HG03432 (cell line): Measurements from ENCODE around the gene TOP3B.
A peak's percentile ranks its signal among the peaks of the same experiment; 100 is the strongest.

Experiments used
- ATAC-seq: cut with Tn5 transposase; IDR thresholded peaks from one replicate; pipeline ENCODE4 v1.9.1; 2021; ENCODE audit warnings: mild to moderate bottlenecking, moderate library complexity; ENCODE audit not compliant: unreplicated experiment

Gene TOP3B, protein sequence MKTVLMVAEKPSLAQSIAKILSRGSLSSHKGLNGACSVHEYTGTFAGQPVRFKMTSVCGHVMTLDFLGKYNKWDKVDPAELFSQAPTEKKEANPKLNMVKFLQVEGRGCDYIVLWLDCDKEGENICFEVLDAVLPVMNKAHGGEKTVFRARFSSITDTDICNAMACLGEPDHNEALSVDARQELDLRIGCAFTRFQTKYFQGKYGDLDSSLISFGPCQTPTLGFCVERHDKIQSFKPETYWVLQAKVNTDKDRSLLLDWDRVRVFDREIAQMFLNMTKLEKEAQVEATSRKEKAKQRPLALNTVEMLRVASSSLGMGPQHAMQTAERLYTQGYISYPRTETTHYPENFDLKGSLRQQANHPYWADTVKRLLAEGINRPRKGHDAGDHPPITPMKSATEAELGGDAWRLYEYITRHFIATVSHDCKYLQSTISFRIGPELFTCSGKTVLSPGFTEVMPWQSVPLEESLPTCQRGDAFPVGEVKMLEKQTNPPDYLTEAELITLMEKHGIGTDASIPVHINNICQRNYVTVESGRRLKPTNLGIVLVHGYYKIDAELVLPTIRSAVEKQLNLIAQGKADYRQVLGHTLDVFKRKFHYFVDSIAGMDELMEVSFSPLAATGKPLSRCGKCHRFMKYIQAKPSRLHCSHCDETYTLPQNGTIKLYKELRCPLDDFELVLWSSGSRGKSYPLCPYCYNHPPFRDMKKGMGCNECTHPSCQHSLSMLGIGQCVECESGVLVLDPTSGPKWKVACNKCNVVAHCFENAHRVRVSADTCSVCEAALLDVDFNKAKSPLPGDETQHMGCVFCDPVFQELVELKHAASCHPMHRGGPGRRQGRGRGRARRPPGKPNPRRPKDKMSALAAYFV

DNA sequence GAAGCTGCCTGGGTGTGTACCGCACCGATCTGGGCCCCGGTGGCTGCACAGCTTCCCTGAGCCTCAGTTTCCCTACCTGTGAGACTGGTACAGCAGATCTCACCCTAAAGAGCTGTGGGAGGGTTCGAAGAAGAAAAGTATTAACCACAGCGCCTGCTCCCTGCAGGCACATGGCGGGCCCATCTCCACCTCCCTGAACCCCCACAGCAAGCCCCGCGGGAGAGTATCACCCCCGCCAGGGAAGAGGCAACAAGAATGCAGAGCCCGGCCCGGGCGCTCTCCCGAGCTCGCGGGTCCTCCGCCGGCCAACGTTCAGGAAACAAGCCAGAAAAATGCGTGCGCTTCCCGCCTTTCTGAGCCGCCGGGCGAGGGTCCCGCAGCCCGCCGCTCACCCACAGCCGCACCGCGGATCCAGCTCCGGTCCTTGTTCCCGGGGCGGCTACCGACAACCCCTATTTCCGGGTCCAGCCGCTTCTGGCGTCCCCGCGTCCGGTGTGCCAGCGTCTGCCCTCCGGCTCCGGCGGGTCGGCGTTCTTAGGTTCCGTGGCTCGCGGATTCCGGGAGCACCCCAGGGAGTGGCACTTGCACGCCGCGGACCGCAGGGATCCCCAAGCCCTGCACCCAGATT, at the start of gene TOP3B:
TOP3B (minus strand) TSS at position 450 of the 628 bp plus-strand sequence. CDS start 7,078 bp downstream, outside the sequence.
- no peak for ATAC-seq

DNA sequence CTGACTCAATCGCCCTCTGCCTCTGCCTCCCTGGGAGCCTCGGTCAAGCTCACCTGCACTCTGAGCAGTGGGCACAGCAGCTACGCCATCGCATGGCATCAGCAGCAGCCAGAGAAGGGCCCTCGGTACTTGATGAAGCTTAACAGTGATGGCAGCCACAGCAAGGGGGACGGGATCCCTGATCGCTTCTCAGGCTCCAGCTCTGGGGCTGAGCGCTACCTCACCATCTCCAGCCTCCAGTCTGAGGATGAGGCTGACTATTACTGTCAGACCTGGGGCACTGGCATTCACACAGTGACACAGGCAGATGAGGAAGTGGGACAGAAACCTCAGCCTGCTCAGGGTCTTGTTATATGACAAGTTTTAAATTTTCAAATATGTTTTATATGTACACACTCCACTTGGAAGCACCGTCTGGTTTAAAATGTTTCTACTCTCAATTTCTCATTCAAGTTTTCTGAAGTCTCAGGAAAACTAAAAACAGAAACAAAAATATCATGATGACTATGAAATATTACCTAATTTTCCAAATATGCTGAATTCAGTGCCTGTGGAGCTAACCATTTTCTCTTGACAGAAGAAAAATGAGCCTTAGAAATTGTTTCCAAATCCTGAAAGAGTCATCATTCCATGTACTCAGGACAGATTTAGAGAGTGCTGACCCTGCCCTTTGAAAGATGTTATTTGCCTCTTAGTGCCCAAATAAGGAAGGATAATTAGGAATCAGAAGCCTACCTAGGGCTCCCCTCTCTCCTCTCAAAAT, 48.8 kb upstream of the TOP3B start:
- ATAC-seq, result peak; percentile 40

DNA sequence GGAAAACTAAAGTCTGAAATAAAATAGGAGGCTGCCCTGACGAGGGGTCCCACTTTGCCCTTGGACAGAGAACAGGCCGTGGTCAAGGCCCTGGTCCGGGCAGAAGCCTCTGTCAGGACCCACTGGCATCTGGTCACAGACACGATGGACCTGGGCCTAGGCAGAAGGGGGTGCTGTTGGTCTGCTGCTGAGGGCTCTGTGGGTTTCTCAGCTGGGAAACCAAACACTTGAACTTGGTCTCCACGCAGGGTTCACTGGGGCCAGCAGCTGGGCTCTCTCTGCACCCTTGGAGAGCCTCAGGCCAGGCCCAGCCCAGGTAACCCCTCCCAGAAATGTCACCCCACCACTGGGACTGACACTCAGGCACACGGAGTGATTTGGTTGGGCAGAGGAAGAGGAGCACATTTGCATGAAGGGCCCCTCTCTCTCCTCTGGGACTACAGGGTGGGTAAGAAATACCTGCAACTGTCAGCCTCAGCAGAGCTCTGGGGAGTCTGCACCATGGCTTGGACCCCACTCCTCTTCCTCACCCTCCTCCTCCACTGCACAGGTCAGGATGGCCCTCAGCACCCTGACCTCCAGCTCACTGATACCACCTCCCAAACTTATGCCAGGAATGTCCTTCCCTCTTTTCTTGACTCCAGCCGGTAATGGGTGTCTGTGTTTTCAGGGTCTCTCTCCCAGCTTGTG, 48.1 kb upstream of the TOP3B start:
- ATAC-seq, result peak; percentile 58

DNA sequence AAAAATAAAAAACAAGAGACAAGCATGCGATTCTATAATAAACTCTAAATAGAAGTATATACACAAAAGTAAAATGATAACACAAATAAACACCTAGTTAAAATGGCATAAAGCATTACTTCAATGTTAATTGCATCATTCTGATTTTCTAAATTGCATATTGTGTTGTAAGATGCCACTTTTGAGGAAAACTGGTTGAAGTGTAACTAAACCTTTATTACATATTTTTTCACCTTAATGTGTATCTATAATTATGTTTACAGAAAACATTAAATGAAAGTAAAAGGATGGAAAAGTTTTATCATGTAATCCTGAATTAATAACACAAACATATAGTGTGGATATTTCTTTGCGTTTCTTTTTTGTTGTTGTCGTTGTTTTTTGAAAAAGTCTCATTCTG, 45.4 kb upstream of the TOP3B start:
- no peak for ATAC-seq

DNA sequence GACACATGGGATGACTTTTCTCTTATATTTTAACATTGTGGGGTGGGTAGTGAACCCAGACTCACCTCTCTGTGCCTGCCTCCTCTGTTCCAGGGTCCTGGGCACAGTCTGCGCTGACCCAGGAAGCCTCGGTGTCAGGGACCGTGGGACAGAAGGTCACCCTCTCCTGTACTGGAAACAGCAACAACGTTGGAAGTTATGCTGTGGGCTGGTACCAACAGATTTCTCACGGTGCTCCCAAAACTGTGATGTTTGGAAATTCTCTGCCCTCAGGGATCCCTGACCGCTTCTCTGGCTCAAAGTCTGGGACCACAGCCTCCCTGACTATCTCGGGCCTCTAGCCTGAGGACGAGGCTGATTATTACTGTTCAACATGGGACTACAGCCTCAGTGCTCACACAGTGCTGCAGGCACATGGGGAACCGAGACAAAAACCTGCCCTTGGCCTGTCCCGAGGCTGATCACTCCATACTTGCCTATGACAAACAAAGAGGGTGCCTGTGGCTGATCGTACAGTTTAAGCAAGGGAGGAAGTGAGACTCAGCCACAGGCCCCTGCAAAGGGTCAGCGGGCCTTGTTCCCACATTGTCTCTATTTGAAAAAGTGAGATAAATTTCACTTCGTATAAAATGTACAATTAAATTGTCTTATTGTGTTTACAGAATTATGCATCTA, 43.7 kb upstream of the TOP3B start:
- ATAC-seq, result no peak

DNA sequence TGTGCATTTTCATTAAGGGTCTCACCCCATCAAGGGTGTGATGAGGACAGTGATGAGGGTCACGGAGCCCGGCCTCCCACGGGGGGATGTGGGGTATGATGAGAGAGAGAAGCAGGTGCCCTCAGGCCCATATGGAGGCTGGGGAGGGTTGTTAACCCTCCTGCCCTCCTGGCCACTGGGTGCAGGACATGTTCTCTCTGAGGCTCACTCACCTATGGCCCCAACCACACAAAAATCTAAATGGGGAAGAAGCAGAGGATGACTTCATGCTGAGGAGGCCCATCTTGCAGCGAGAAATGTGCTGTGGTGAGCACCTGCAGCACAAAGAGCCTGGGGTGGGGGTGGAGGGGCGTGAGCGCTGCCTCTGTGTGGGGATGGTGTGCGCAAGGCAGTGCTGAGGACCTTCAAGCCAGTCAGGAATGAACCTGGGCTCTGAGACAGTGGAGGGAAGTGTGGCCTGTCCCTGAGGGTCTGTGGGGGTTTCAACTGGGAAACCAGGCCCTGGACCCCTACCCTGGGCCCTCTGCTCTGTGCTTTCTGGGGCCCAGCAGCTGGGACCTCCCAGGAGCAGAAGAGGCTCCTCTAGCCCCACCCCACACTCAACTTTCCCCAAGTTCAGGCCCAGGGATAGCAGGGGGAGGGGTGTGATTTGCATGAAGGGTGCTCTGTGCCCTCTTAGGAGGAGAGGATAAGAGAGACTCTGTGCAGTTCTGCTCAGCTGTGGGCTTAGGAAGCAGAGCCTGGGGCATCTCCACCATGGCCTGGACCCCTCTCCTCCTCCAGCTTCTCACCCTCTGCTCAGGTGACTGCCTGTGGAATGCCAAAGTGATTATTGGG, 43.0 kb upstream of the TOP3B start:
- ATAC-seq, result no peak

DNA sequence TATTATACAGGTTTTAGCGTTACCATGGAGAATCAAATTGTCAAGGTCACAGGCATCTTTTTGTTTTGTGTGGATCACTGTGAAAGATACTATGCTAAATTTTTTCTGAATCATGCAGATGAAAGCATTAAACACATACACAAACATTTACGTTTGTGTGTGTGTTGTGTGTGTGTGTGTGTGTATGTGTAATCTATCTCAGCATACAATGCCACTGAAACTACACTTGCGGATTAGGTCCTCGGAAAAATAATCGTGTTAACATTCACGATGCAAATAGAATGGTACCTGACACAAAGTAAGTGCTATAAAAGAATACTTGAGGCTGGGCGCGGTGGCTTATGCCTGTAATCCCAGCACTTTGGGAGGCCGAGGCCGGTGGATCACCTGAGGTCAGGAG, 41.9 kb upstream of the TOP3B start:
- ATAC-seq, result no peak

DNA sequence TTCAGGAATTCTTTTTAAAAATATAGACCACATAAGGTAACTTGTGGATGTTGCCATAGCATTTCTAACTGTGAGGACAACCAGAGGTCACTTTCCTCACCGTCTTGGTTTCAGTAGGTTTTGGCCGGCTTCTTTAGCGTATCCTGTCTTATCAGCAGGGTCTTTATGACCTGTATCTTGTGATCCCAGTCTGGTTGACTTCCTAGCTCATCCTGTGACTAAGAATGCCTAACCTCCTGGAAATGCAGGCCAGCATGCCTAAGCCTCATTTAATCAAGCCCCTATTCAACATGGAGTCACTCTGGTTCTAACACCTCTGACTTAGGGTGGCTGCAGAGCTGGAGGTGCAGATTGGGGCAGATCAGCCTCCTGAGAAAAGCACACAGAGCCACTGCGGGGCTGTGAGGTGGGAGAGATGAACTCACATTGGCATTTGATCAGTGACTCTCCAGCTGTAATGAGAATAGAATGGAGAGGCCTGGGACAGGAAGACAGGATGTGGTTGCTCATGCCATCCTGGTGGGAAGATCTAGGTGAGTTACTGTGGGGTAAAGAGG, 41.1 kb upstream of the TOP3B start:
- no peak for ATAC-seq

DNA sequence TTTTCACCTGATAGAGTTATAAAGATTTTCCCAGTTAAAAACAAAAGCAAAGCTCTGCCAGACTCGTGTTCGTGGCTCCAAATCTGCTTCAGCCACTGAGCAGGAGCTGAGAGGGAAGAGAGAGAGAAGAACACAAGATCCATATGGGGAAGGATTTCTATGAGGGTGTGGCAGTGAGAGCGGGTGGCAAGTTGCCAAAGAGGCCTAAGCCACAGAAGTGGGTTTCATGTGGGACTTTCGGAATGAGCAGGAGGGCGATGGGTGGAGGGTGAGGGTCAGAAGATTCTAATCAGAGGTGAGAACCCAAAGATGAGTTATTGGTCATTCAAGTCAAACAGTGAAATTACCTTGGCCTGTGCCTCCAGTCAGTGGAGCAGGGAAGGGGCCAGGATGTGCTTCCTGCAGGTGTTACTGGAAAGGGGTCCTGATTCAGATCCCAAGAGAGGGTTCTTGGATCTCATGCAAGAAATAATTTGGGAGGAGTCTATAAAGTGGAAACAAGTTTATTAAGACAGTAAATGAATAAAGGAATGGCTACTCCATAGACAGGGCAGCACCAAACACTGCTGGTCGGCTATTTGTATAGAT, 40.5 kb upstream of the TOP3B start:
- ATAC-seq, result no peak

DNA sequence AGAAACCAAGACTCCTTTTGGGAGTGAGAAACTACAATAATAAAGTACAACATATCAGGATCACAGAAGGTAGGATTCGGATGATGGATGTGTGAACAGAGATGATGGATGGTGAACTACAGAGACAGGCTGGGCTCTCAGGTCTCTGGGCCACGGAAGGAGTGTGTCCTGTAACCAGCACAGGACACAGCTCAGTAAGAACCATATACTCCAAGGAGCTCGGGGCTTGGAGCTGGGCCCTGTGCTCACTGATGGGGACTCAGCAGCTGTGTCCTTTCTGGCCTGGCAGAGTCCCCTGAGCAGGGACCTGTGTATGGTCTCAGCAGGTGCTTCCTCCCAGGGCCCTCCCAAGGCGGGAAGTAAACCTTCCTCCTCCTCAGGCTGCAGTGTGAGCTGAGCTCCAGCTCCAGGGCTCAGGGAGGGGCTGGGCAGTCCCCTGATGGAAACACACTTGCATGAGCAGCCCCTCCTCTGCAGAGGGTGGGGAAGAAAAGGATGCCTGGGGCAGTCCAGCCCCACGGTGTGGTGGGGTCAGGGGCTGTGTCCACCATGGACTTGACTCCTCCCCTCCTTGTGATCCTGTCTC, 39.8 kb upstream of the TOP3B start:
- ATAC-seq, result no peak

DNA sequence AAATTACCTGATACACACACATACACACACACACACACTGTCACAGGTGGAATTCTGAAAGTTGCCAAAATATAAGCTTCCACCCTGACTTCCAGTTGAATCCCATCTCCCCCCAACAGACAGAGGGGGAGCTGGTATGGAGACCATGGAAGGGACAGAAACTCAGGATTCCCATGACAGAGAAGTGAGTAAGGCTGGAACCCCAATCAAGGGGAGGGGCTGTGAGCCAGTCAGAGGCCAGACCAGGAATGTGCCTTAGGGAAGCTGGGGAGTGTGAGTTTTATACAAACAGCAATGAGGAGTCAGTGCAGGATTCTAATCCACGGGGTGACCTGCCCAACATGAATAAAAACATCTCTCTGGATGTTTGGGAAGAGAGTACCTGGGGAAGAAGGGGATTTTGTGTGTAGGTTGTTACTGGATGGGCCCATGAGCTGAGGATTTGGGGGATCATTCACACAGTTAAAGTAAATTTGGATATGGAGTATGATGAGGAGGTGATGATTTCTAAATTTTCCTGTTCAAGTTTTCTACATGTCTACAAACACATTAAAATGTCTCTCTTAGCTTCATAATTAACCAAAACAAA, 38.7 kb upstream of the TOP3B start:
- no peak for ATAC-seq

DNA sequence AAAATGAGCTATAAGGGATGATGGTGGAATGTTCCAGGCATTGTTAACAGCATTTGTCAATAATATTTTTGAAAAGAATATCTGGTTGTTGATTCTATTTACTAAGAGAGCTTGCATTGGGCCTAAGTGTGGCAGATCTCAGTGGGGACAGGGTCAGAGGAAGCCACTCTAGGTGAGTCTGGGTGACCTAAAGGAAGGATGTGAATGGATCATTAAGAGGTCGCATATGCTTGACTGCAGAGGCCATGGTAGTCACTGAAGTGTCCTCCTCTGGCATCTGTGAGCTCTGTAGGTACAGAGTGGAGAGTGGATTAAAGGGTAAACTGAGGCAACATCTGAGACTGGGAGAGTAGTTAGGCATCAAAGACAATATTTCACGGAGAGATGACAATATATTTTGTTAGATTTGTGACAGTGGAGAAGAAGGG, 37.9 kb upstream of the TOP3B start:
- ATAC-seq, result no peak

DNA sequence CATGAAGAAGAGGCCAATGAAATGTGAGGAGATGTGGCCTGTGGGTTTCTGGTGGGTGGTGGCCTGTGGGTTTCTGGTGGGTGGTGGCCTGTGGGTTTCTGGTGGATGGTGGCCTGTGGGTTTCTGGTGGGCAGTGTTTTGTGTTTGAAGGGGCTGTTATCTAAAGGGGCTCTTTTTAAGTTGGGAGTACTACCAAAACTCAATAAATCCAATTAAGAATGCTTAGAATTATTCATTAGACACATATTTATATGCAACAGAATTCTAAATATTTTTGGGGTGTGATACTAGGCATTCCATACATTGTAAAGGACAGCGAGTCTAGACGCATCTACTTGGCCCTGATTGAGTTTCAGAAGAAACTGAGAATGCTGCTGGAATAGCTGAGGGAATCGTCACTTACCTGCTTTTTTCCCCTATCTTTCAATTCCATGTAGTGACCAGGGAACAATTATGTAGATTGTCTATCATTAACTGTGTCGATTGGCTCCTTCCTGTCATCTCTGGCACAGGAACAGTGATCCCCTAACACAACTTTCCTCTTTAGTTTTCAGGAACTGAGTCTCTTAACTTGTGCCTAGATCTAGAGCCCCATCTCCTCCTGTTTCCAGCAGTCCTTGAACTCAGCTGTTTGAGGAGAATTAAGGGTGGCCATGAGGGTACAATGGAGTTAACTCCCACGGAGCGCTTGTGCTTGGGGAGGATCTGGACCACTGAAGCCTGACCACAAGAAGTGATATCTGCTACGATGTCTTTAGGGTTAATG, 37.3 kb upstream of the TOP3B start:
- ATAC-seq, result no peak

DNA sequence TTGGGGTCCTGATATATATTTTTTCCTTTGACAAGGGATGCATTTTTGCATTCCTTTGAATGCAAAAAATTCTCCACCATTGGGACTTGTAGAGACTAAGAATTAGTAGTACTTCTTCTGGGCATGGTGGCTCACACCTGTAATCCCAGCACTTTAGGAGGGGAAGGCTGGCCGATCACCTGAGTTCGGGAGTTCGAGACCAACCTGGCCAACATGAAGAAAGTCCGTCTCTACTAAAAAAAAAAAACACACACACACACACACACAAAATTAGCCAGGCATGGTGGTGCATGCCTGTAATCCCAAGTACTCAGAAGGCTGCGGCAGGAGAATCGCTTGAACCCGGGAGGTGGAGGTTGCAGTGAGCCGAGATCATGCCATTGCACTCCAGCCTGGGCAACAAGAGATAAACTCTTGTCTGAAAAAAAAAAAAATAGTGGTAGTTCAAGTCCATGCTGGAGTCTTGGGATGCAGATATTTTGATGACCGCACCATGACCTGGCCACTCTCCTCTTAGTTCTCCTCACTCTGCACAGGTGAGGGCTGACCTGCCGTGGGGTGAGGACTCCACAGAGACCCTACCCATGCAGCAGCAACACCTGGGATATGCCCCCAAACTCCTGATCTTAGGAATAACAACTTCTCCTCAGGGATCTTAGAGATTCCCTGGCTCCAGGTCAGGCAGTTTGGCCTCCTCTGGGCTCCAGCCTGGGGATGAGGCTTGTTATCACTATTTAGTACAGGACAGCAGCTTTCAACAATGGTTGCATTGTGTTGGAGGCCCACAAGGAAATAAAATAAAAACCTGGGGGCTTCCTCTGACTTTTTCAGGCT, 36.5 kb upstream of the TOP3B start:
- no peak for ATAC-seq

DNA sequence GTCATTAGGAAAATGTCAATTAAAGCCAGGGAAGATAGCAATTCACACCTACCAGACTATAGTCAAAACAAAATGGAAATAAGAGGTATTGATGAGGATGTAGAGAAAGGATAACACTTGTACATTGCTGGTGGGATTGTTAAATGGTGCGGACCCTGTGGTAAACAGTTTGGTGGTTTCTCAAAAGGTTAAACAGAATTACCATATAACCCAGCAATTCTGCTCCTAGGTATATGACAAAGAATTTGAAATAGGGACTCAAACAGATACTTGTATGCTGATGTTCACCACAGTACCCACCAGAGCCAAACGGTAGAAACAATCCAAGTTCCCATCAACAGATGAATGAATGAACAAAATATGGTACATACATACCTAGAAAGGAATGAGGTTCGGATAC, 33.0 kb upstream of the TOP3B start:
- no peak for ATAC-seq

DNA sequence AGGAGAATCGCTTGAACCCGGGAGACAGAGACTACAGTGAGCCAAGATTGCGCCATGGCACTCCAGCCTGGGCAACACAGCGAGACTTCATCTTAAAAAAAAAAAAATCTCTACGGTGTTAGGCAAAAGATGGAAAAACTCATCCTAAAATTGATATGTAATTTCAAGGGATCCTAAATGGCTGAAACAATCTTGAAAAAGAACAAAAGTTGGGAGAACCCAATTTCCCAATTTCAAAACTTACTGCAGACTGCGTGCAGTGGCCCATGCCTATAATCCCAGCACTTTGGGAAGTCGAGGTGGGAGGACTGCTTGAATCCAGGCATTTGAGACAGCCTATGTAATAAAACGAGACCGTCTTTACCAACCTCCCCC, 31.7 kb upstream of the TOP3B start:
- no peak for ATAC-seq
